Activated T-cell treated with anti-CD3 and anti-CD28 coated beads for 4 hours (primary cell): ENCODE data around the gene ZNF524.
A peak's percentile ranks its signal among the peaks of the same experiment; 100 is the strongest.

ENCODE experiments used
- DNase-seq: peaks from one replicate; pipeline ENCODE4 v3.0.0-alpha.2; 2020

ZNF524 gene

DNA sequence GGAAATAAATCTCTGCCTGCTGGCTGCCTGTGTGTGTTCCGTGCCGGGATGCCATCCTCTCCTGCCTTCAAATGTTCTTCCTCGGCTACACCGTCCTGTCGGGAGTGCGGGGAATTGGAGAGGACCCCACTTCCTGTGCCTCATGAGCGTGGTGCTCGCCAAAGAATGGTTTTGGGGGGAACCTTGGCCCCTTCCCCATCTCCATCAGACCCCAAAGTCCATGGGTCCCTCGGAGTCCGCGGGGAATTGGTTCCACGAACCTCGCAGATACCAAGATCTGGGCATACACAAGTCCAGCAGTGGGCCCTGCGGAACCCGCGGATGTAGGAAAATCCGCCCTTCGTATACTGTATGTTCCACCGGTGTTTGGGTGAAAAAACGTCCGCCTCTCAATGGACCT, 3.0 kb downstream of the ZNF524 start:
- no peak for DNase-seq

DNA sequence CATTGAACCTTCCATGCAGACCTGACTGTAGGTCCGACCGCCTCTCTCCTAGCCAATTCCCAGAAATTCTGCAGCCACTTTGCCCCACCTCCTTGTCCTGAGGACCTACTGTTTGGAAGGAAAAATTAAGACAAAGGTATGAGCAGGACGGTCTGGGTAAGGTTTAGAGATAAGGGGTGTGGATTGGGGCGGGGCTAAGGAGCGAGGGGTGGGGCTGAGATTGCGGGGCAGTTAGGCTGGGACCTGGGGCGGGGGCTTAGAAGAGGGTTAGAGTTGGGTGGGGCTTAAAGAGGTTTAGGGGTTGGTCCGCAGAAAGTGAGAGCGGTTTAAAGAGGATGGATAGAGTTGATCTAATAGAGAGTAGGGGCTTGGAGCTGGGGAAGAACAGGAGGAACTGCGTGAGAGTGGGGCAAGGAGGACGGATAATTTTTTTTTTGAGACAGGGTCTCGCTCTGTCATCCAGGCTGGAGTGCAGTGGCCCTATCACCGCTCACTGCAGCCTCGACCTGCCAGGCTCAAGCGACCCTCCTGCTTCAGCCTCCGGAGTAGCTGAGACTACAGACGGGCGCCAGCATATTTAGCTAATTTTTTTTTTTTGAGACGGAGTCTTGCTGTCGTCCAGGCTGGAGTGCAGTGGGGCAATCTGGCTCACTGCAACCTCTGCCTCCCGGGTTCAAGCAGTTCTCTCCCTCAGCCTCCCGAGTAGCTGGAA, 3.6 kb downstream of the ZNF524 start:
- DNase-seq = no peak

GRCh38 chr19:55605207-55605636, 5.1 kb downstream of the ZNF524 start:
- DNase-seq = peak; percentile 98

GRCh38 chr19:55605637-55606470, 5.8 kb downstream of the ZNF524 start, which contains the start of gene ZNF865:
Gene ZNF865, plus strand, starts transcription at chr19:55605647. Its CDS starts 7,972 bp downstream, at chr19:55613619.
- DNase-seq = peak; percentile 56

DNA sequence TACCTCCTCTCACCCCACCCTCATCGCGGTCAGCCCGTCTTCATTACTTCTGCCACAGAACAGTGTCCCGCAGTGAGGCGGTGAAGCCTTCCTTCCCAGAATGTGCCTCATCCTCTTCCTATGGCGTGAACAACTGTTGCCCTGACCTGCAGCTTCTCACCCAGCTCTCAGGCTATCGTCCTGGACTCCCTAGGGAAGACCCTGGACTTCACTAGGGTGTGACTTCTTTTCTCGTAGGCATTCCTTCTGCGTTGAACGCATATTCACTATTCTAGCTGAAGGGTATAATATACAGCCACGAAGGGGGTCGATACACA, 6.3 kb downstream of the ZNF524 start:
- DNase-seq = no peak

- no peak for DNase-seq
Measured at GRCh38 chr19:55606817-55607216, 6.7 kb downstream of the ZNF524 start.

DNA sequence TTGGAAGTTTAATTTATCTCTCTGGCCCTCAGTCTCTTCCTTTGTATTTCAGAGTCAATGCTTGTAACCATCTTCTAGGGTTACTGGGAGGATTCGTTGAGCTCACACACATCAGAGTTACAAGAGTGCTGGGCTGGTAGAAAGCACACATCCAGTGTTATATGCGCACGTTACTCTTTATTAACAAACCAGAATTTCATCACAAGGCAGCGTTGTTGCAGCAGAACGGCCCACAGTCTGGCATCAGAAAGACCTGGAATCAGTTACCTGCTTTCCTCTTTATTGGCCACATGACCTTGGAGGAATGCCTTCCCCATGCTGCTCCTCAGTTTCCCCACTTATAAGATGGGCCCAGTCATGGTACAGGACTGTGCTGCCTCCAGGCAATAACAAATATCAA, 9.2 kb downstream of the ZNF524 start:
- no peak for DNase-seq

- DNase-seq = no peak
Measured at GRCh38 chr19:55611300-55611982, 11.4 kb downstream of the ZNF524 start.

DNA sequence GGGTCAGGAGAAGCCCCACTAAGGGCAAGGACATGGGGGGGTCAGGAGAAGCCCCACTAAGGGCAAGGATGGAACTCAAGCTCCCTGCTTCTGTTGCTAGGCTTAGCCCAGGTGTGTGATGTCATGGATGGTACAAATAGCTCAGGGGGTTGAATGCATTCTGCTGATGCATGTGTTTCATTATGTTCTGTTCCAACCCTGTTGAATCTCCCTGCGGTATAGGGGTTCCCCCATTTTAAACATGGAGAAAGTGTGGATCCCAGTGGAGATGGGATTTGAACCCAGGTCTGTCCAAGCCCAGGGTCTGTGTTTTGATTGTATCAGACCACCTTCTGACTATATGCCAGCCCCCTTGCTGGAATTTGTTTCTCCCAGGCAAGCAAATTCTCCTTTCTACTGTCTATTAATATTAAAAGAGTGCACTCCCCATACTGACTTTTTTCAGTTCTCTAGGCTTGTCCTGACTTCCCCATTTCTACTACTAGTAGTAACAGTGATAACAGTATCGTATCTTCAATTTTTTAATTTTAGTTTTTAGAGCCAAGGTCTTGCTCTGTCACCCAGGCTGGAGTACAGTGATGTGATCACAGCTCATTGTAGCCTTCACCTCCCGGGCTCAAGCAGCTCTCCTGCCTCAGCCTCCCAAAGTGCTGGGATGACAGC, 12.0 kb downstream of the ZNF524 start:
- DNase-seq = no peak

DNA sequence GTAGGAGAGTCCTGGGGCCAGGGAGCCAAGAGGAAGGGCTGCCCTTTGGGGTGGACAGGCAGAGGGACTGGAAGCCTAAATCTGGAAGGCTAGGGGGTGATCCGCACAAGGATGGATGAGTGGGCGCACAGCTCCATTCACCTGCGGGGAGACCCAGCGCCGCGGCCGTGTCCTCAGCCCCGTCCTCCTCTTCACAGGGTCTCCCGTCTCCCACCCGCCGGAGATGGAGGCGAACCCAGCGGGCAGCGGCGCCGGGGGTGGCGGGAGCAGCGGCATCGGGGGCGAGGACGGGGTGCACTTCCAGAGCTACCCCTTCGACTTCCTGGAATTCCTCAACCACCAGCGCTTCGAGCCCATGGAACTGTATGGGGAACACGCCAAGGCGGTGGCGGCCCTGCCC, 13.3 kb downstream of the ZNF524 start:
- no peak for DNase-seq

DNA sequence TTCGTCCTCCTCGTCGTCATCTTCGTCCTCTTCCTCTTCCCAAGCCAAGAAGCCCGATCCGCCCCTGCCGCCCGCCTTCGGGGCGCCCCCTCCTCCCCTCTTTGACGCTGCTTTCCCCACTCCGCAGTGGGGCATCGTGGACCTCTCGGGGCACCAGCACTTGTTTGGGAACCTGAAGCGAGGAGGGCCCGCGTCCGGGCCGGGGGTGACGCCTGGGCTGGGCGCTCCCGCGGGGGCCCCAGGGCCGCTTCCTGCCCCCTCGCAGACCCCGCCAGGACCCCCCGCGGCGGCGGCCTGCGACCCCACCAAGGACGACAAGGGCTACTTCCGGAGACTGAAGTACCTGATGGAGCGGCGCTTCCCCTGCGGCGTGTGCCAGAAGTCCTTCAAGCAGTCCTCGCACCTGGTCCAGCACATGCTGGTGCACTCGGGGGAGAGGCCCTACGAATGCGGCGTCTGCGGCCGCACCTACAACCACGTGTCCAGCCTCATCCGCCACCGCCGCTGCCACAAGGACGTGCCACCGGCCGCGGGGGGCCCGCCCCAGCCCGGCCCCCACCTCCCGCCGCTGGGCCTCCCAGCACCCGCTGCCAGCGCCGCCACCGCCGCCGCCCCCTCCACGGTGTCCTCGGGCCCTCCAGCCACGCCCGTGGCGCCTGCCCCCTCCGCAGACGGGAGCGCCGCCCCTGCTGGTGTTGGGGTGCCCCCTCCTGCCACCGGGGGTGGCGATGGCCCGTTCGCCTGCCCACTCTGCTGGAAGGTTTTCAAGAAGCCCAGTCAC, 14.0 kb downstream of the ZNF524 start:
- DNase-seq = no peak

- DNase-seq = no peak
Measured at GRCh38 chr19:55614711-55615542, 14.8 kb downstream of the ZNF524 start.

- no peak for DNase-seq
Measured at GRCh38 chr19:55615543-55616394, 15.7 kb downstream of the ZNF524 start.

GRCh38 chr19:55616395-55616875, 16.3 kb downstream of the ZNF524 start:
- no peak for DNase-seq

- no peak for DNase-seq
Measured at GRCh38 chr19:55617426-55617825, 17.3 kb downstream of the ZNF524 start.

- no peak for DNase-seq
Measured at GRCh38 chr19:55618426-55618825, 18.3 kb downstream of the ZNF524 start.

DNA sequence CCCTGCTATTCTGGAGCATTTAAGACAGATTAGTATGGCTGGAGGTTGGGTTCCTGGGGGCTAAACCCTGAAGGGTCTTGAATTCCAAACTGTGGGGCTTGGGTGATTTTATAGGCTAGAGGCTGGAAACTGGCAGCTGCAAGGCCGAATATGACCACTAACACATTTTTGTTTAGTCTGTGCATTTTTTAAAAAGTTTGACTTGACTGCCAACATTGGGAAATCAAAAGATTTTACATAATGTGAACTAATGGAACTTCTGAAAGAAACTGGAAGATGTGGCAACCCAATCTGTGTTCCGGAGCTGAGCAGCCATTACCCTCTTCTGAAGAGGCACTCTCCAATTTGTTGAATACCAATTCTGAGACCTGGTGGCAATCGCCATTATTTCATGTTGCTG, 19.2 kb downstream of the ZNF524 start:
- DNase-seq = no peak

- no peak for DNase-seq
Measured at GRCh38 chr19:55620410-55621204, 20.5 kb downstream of the ZNF524 start.

DNA sequence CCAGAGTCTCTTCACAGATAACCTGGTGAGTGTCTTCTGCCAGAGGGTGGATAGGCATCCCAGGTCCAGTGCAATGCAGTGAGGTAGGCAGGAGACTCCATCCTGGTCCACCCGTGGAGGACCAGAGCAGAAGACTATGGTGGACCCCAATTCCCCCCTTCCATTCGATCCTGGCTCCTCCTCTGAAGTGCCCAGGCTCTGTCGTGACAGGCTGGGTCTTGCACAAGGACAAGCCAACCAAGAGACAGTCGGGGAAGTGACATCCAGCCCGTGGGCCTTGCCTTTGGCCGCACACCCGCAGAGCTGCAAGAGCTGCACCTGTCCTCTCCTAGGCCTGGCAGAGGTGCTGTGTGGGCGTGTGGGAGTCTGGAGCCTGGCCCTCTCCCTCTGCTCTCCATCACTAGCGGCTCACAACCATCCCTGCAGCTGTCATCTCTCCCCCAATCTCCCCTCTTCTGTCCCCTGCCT, 21.2 kb downstream of the ZNF524 start:
- no peak for DNase-seq
